PC-3 (cell line): Measurements from ENCODE around the gene MEPE. TPM values are rescaled to one million over a fixed set of nuclear protein-coding genes. Genes with fewer than 3 reads are reported as not detected.
"Not testable (repeated sequence)": the region's sequence is repeated elsewhere in the genome, so short reads cannot be mapped to it uniquely, and the experiment has no call there.

Experiments
- ATAC-seq: fragments of 200-7000 bp; cut with Tn5 transposase; 2 replicates; pipeline ENCODE4 v1.9.1; 2020; ENCODE audit warnings: mild to moderate bottlenecking, moderate library complexity
- BruUV-seq: library from RNA; stranded (reverse); fragments of 400-500 nt; replicated peaks from 2 replicates; lab custom pipeline; 2021; lab: Mats Ljungman, UMichigan
- CTCF ChIA-PET: fragments of 300-600 bp; sonication (Branson Sonifier 250); formaldehyde crosslinking; loops from one replicate; lab custom pipeline; 2022; ENCODE audit warnings: antibody characterized with exemption; lab: Charles Lee
- POLR2A ChIA-PET: fragments of 300-600 bp; sonication (Branson Sonifier 250); formaldehyde crosslinking; loops from one replicate; lab custom pipeline; 2022; ENCODE audit warnings: antibody characterized with exemption; ENCODE audit not compliant: unreplicated experiment; lab: Charles Lee
- DNase-seq: peaks from one replicate; pipeline ENCODE4 v3.0.0-alpha.2; 2015
- H2AFZ ChIP-seq: fragments of 300-600 bp; sonication (generic); 2 replicates; pipeline ENCODE4 v1.6.0; 2016; ENCODE audit warnings: antibody characterized with exemption, low read length
- H3F3A ChIP-seq: fragments of 300-600 bp; sonication (generic); one replicate; pipeline ENCODE4 v1.6.0; 2017; ENCODE audit warnings: antibody characterized with exemption, low read length, control low read depth, mild to moderate bottlenecking; ENCODE audit not compliant: unreplicated experiment
- H3K27ac ChIP-seq: fragments of 300-600 bp; sonication (generic); 2 replicates; pipeline ENCODE4 v1.5.1; 2016; ENCODE audit warnings: mild to moderate bottlenecking, low read length
- H3K27me3 ChIP-seq: fragments of 300-600 bp; sonication (generic); 2 replicates; pipeline ENCODE4 v1.6.1; 2016; ENCODE audit warnings: low read length, mixed read lengths
- H3K36me3 ChIP-seq: fragments of 300-600 bp; sonication (generic); 2 replicates; pipeline ENCODE4 v1.6.1; 2016; ENCODE audit warnings: low read depth, mixed run types, low read length, mixed read lengths
- H3K4me1 ChIP-seq: fragments of 300-600 bp; sonication (generic); 2 replicates; pipeline ENCODE4 v1.5.1; 2016; ENCODE audit warnings: low read length; ENCODE audit not compliant: insufficient read depth
- H3K4me2 ChIP-seq: fragments of 300-600 bp; sonication (generic); 2 replicates; pipeline ENCODE4 v1.6.0; 2016; ENCODE audit warnings: low read length
- H3K4me3 ChIP-seq: fragments of 300-600 bp; sonication (generic); 2 replicates; pipeline ENCODE4 v1.5.1; 2016; ENCODE audit warnings: mild to moderate bottlenecking, low read length, mixed read lengths
- H3K79me2 ChIP-seq: fragments of 300-600 bp; sonication (generic); 2 replicates; pipeline ENCODE4 v1.6.1; 2017; ENCODE audit warnings: low read length, mixed read lengths
- H3K9ac ChIP-seq: fragments of 300-600 bp; sonication (generic); 2 replicates; pipeline ENCODE4 v1.6.0; 2016; ENCODE audit warnings: mild to moderate bottlenecking, low read length
- H3K9me2 ChIP-seq: fragments of 300-600 bp; sonication (generic); replicated peaks from 2 replicates; pipeline ENCODE4 v1.6.1; 2016; ENCODE audit warnings: mixed run types, low read length, mixed read lengths
- H3K9me3 ChIP-seq: fragments of 300-600 bp; sonication (generic); 2 replicates; pipeline ENCODE4 v1.6.1; 2016; ENCODE audit warnings: low read length, mixed read lengths
- H4K20me1 ChIP-seq: fragments of 300-600 bp; sonication (generic); 2 replicates; pipeline ENCODE4 v1.6.1; 2016; ENCODE audit warnings: low read length, mixed read lengths
- EZH2 ChIP-seq: fragments of 300-600 bp; sonication (generic); IDR thresholded peaks from one replicate; pipeline ENCODE4 v1.6.1; 2017; ENCODE audit warnings: antibody characterized with exemption, mild to moderate bottlenecking, low read length; ENCODE audit not compliant: unreplicated experiment
- EZH2phosphoT487 ChIP-seq: fragments of 300-600 bp; sonication (generic); IDR thresholded peaks from 2 replicates; pipeline ENCODE4 v1.6.1; 2018; ENCODE audit warnings: mild to moderate bottlenecking, antibody characterized with exemption, low read length, borderline replicate concordance
- intact Hi-C: fragments of 100-400 bp; cut with micrococcal nuclease; formaldehyde crosslinking; loops from 2 replicates; pipeline ENCODE4 v1.9.0; 2023
- total RNA-seq: library from RNA; depleted of rRNA; stranded (reverse); fragments of >200 nt; gene quantifications from 2 replicates; pipeline ENCODE4 v1.2.3, GENCODE V29; 2014
- TF ChIP-seq, protein P1 (sequence below): fragments of 300-600 bp; sonication (generic); conservative IDR thresholded peaks from 2 replicates; pipeline ENCODE4 v1.5.1; 2017; ENCODE audit warnings: antibody characterized with exemption, low read depth, mild to moderate bottlenecking, low read length

The MEPE gene
- total RNA-seq, 1 experiment from 2014 or later: not detected

DNA sequence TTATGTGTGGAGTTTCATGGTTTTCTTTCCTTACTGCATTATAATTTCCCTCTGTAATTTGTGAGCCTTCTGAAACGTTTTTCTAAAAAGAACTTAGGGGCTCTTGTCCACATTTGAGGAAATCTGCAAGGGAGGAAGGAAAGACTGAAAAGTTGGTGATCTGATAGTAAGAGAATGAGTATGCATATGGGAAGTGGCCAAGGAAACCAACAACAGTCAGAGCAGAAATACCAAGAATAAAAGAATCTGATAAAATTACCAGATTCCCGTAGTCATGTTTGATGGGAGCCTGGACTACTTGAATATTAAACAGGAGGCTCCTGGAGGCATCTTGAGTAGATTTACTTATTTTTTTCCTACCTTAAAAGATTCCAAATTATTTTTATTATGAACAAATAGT lies 50.1 kb downstream of the MEPE start:
- POLR2A ChIA-PET: interaction anchor here (0.6 kb wide), 1 partner anchor 9 kb away, joined by 3 read pairs; no protein-coding TSS in a partner anchor
- Histone ChIP-seq H3K9me2 (no peaks in the 10 kb centered on the region), H3K27ac (no peak overlapping the region), H3K4me3 (no peak overlapping the region), H3F3A (no peaks in the 10 kb centered on the region), H4K20me1 (no peaks in the 10 kb centered on the region), H3K79me2 (no peaks in the 10 kb centered on the region), H3K27me3 (no peaks in the 10 kb centered on the region), H3K9ac (no peak overlapping the region), H3K9me3 (no peaks in the 10 kb centered on the region), H2AFZ (no peak overlapping the region), H3K4me2 (no peak overlapping the region), H3K36me3 (no peaks in the 10 kb centered on the region), H3K4me1 (no peaks in the 10 kb centered on the region)
- DNase-seq (no peak), ATAC-seq (no peak)
- intact Hi-C loops: no loop called here
- no TSS peak for BruUV-seq
- CTCF ChIA-PET: no interaction called here
- TF ChIP-seq, protein P1, sequence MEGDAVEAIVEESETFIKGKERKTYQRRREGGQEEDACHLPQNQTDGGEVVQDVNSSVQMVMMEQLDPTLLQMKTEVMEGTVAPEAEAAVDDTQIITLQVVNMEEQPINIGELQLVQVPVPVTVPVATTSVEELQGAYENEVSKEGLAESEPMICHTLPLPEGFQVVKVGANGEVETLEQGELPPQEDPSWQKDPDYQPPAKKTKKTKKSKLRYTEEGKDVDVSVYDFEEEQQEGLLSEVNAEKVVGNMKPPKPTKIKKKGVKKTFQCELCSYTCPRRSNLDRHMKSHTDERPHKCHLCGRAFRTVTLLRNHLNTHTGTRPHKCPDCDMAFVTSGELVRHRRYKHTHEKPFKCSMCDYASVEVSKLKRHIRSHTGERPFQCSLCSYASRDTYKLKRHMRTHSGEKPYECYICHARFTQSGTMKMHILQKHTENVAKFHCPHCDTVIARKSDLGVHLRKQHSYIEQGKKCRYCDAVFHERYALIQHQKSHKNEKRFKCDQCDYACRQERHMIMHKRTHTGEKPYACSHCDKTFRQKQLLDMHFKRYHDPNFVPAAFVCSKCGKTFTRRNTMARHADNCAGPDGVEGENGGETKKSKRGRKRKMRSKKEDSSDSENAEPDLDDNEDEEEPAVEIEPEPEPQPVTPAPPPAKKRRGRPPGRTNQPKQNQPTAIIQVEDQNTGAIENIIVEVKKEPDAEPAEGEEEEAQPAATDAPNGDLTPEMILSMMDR: no peak
- TF ChIP-seq EZH2phosphoT487 (no peak), EZH2 (no peak)

DNA sequence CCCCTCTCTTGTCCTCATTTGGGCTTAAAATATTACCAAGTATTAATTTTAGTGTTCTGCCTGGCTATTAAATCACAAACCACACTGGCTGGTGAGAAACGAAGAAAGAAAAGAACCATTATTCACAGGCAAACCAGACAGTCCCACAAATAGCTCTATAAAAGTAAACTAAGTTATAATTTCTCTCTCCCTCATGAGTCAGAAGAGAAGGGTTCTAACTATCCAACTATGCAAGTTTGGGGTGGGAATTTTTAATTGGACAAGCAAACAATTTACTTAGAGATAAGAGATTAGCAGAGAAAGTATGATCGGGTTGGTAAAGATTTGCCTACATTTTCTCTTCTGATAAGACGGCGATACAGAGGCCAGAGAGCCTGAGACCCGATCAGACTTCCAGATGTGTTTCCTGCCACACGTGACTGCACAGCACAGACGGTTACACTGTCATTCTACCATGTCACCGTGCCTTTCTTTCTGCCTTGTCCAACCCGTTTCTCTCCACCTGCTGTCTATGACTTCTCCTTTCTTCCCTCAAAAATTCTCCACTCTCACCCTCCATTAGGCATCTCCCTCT lies 52.3 kb downstream of the MEPE start:
- ATAC-seq: no peak
- intact Hi-C loops: no loop called here
- Histone ChIP-seq H3K27ac (no peak overlapping the region), H3K79me2 (no peaks in the 10 kb centered on the region), H3K4me1 (no peaks in the 10 kb centered on the region), H2AFZ (no peak overlapping the region), H4K20me1 (no peaks in the 10 kb centered on the region), H3K9ac (no peak overlapping the region), H3K4me3 (no peak overlapping the region), H3K4me2 (no peak overlapping the region), H3K27me3 (no peaks in the 10 kb centered on the region), H3K9me3 (no peaks in the 10 kb centered on the region), H3K9me2 (no peaks in the 10 kb centered on the region), H3F3A (no peaks in the 10 kb centered on the region), H3K36me3 (no peaks in the 10 kb centered on the region)
- ChIA-PET POLR2A (no interaction called here), CTCF (no interaction called here)
- BruUV-seq: no TSS peak
- no peak for TF ChIP-seq EZH2
- TF ChIP-seq, protein P1: no peak
- no peak for DNase-seq

DNA sequence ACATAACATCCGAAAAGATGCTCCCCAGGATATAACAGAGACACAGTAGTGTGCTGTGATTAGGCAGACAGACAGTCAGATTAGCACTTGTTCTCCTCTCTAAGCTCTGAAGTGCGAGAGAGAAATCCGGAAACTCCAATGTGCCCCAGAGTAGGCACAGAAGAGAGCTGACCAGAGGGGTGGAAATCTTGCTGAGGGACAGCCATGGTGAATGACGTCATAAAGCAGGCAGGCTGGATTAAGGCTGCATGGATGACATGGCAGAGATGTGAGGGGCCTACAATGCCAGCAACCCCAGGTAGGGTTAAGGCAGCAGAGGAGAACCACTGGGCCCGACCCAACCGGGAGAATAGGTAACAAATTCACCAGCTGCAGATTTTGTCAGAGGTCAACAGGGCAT lies 53.3 kb downstream of the MEPE start:
- Histone ChIP-seq H3K4me2 (no peak overlapping the region), H3K9ac (no peak overlapping the region), H4K20me1 (no peaks in the 10 kb centered on the region), H3K79me2 (no peaks in the 10 kb centered on the region), H3K36me3 (no peaks in the 10 kb centered on the region), H3F3A (no peaks in the 10 kb centered on the region), H3K9me3 (no peaks in the 10 kb centered on the region), H3K4me3 (no peak overlapping the region), H3K4me1 (no peaks in the 10 kb centered on the region), H2AFZ (no peak overlapping the region), H3K27ac (no peak overlapping the region), H3K27me3 (no peaks in the 10 kb centered on the region), H3K9me2 (no peaks in the 10 kb centered on the region)
- ChIA-PET CTCF (no interaction called here), POLR2A (no interaction called here)
- DNase-seq: no peak
- TF ChIP-seq, protein P1: no peak
- TF ChIP-seq EZH2phosphoT487: no peak
- TF ChIP-seq EZH2: no peak
- no TSS peak for BruUV-seq
- ATAC-seq: no peak
- intact Hi-C loops: no loop called here

DNA sequence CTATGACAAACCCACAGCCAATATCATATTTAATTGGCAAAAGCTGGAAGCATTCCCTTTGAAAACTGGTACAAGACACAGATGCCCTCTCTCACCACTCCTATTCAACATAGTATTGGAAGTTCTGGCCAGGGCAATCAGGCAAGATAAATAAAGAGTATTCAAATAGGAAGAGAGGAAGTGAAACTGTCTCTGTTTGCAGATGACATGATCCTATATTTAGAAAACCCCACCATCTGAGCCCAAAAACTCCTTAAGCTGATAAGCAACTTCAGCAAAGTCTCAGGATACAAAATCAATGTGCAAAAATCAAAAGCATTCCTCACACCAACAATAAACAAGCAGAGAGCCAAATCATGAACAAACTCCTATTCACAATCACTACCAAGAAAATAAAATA lies 58.0 kb downstream of the MEPE start:
- H3K4me2 ChIP-seq, H3K9ac ChIP-seq, intact Hi-C loops, H3K79me2 ChIP-seq, H3F3A ChIP-seq, H3K9me2 ChIP-seq, ATAC-seq, H3K27ac ChIP-seq, H2AFZ ChIP-seq, POLR2A ChIA-PET, CTCF ChIA-PET, H4K20me1 ChIP-seq, H3K27me3 ChIP-seq, H3K4me1 ChIP-seq, H3K36me3 ChIP-seq, H3K4me3 ChIP-seq, H3K9me3 ChIP-seq, DNase-seq, BruUV-seq: not testable (repeated sequence)
